HEK293T (cell line): ENCODE data around the gene CR1L.

Experiments used
- ARNT ChIP-seq: fragments of 450-650 bp; IDR thresholded peaks from 2 replicates; pipeline ENCODE4 v1.6.1; 2017; ENCODE audit warnings: mild to moderate bottlenecking
- BHLHE40 ChIP-seq: fragments of 450-650 bp; IDR thresholded peaks from 2 replicates; pipeline ENCODE4 v1.6.1; 2016; ENCODE audit warnings: mild to moderate bottlenecking, moderate library complexity, borderline replicate concordance
- ELF4 ChIP-seq: fragments of 450-650 bp; IDR thresholded peaks from 2 replicates; pipeline ENCODE4 v1.6.1; 2017; ENCODE audit warnings: antibody characterized with exemption
- FOXA1 ChIP-seq: fragments of 450-650 bp; IDR thresholded peaks from 2 replicates; pipeline ENCODE4 v1.6.1; 2016; ENCODE audit warnings: mild to moderate bottlenecking
- FOXK2 ChIP-seq: fragments of 450-650 bp; IDR thresholded peaks from 2 replicates; pipeline ENCODE4 v1.6.1; 2016; ENCODE audit warnings: mild to moderate bottlenecking
- FOXM1 ChIP-seq: fragments of 450-650 bp; IDR thresholded peaks from 2 replicates; pipeline ENCODE4 v1.6.1; 2017; ENCODE audit warnings: mild to moderate bottlenecking, borderline replicate concordance
- HDGF ChIP-seq: fragments of 450-650 bp; IDR thresholded peaks from 2 replicates; pipeline ENCODE4 v1.6.1; 2017; ENCODE audit warnings: antibody characterized with exemption, borderline replicate concordance
- L3MBTL2 ChIP-seq: fragments of 450-650 bp; conservative IDR thresholded peaks from 2 replicates; pipeline ENCODE4 v1.6.1; 2016; ENCODE audit warnings: mild to moderate bottlenecking
- LEF1 ChIP-seq: fragments of 450-650 bp; IDR thresholded peaks from 2 replicates; pipeline ENCODE4 v1.6.1; 2017; ENCODE audit warnings: mild to moderate bottlenecking, borderline replicate concordance
- SP1 ChIP-seq: fragments of 450-650 bp; IDR thresholded peaks from 2 replicates; pipeline ENCODE4 v1.6.1; 2017
- SUZ12 ChIP-seq: fragments of 450-650 bp; IDR thresholded peaks from 2 replicates; pipeline ENCODE4 v1.6.1; 2016; ENCODE audit warnings: mild to moderate bottlenecking
- TARDBP ChIP-seq: fragments of 450-650 bp; IDR thresholded peaks from 2 replicates; pipeline ENCODE4 v1.6.1; 2016

- TF ChIP-seq FOXA1 (no peak), SP1 (no peak), SUZ12 (no peak), BHLHE40 (no peak), HDGF (no peak), L3MBTL2 (no peak), FOXK2 (no peak), FOXM1 (no peak), ARNT (no peak), ELF4 (no peak), TARDBP (no peak), LEF1 (no peak)
These were observed 2.1 kb downstream of the CR1L start for GRCh38 chr1:207646944-207647579.
